ENCODE results near the gene ABITRAM. TPM values are rescaled to one million over a fixed set of nuclear protein-coding genes. Genes with fewer than 3 reads are reported as not detected.
A peak's percentile ranks its signal among the peaks of the same experiment; 100 is the strongest.

The ABITRAM gene
- total and polyA plus RNA-seq, 2 of the 13 experiments (the other 11 are each of a cell fraction or from before 2014, with no cell fraction given) = 10.2 to 21.6 TPM

DNA sequence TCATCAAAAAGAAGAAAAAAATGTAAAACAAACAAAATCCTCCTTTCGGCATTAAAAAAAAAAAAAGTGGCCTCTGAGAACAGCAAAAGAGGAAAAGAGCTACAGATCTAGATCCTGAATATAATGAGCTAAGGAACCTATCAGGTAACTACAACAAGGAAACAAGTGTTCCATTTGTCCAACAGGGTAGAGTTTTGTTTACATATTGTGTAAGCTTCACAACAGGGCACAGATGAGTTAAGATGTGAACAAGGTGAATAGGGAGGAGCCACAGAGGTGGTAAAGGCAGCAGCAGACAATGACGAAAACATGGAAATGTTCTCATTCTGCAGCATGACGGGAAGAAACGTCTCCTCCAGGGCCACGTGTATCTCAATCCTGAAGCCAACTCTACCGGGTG, 14.7 kb upstream of the ABITRAM start (continued):
- TF ChIP-seq, protein P1, sequence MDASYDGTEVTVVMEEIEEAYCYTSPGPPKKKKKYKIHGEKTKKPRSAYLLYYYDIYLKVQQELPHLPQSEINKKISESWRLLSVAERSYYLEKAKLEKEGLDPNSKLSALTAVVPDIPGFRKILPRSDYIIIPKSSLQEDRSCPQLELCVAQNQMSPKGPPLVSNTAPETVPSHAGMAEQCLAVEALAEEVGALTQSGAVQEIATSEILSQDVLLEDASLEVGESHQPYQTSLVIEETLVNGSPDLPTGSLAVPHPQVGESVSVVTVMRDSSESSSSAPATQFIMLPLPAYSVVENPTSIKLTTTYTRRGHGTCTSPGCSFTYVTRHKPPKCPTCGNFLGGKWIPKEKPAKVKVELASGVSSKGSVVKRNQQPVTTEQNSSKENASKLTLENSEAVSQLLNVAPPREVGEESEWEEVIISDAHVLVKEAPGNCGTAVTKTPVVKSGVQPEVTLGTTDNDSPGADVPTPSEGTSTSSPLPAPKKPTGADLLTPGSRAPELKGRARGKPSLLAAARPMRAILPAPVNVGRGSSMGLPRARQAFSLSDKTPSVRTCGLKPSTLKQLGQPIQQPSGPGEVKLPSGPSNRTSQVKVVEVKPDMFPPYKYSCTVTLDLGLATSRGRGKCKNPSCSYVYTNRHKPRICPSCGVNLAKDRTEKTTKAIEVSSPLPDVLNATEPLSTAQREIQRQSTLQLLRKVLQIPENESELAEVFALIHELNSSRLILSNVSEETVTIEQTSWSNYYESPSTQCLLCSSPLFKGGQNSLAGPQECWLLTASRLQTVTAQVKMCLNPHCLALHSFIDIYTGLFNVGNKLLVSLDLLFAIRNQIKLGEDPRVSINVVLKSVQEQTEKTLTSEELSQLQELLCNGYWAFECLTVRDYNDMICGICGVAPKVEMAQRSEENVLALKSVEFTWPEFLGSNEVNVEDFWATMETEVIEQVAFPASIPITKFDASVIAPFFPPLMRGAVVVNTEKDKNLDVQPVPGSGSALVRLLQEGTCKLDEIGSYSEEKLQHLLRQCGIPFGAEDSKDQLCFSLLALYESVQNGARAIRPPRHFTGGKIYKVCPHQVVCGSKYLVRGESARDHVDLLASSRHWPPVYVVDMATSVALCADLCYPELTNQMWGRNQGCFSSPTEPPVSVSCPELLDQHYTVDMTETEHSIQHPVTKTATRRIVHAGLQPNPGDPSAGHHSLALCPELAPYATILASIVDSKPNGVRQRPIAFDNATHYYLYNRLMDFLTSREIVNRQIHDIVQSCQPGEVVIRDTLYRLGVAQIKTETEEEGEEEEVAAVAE (CRISPR knock-in tag; IDR thresholded peaks at IDR 0.05; ENCODE audit: borderline replicate concordance) = 0 out of 2 replicates have a peak, but pooled peaks have one; percentile 42
- TF ChIP-seq ZNF382 (CRISPR knock-in tag; IDR thresholded peaks at IDR 0.05; ENCODE audit: borderline replicate concordance) (no peak), ELF3 (CRISPR knock-in tag; IDR thresholded peaks at IDR 0.05) (peak; percentile 93), SOX5 (CRISPR knock-in tag; IDR thresholded peaks at IDR 0.05; ENCODE audit: borderline replicate concordance) (peak; percentile 66; the same call in 1 of the 2 replicates), SOX13 (IDR thresholded peaks at IDR 0.05) (no peak), SOX13 (CRISPR knock-in tag; conservative IDR thresholded peaks at IDR 0.05 in 1 of 2, IDR thresholded peaks at IDR 0.05 in 1 of 2) (peak in 1 of 2 experiments; percentile 73; a peak in 2 of 4 replicates), SOX6 (IDR thresholded peaks at IDR 0.05) (no peak), SOX6 (CRISPR knock-in tag; IDR thresholded peaks at IDR 0.05) (peak; percentile 56; the same call in 1 of the 2 replicates), CREB1 (IDR thresholded peaks at IDR 0.05) (no peak), CREB1 (CRISPR knock-in tag; IDR thresholded peaks at IDR 0.05) (peak; percentile 40; the same call in 1 of the 2 replicates)
- TF ChIP-seq, protein P2, sequence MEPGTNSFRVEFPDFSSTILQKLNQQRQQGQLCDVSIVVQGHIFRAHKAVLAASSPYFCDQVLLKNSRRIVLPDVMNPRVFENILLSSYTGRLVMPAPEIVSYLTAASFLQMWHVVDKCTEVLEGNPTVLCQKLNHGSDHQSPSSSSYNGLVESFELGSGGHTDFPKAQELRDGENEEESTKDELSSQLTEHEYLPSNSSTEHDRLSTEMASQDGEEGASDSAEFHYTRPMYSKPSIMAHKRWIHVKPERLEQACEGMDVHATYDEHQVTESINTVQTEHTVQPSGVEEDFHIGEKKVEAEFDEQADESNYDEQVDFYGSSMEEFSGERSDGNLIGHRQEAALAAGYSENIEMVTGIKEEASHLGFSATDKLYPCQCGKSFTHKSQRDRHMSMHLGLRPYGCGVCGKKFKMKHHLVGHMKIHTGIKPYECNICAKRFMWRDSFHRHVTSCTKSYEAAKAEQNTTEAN (CRISPR knock-in tag; conservative IDR thresholded peaks at IDR 0.05) = 0 out of 2 replicates have a peak, but pooled peaks have one; percentile 53
- TF ChIP-seq, protein P3, sequence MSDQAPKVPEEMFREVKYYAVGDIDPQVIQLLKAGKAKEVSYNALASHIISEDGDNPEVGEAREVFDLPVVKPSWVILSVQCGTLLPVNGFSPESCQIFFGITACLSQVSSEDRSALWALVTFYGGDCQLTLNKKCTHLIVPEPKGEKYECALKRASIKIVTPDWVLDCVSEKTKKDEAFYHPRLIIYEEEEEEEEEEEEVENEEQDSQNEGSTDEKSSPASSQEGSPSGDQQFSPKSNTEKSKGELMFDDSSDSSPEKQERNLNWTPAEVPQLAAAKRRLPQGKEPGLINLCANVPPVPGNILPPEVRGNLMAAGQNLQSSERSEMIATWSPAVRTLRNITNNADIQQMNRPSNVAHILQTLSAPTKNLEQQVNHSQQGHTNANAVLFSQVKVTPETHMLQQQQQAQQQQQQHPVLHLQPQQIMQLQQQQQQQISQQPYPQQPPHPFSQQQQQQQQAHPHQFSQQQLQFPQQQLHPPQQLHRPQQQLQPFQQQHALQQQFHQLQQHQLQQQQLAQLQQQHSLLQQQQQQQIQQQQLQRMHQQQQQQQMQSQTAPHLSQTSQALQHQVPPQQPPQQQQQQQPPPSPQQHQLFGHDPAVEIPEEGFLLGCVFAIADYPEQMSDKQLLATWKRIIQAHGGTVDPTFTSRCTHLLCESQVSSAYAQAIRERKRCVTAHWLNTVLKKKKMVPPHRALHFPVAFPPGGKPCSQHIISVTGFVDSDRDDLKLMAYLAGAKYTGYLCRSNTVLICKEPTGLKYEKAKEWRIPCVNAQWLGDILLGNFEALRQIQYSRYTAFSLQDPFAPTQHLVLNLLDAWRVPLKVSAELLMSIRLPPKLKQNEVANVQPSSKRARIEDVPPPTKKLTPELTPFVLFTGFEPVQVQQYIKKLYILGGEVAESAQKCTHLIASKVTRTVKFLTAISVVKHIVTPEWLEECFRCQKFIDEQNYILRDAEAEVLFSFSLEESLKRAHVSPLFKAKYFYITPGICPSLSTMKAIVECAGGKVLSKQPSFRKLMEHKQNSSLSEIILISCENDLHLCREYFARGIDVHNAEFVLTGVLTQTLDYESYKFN (CRISPR knock-in tag; conservative IDR thresholded peaks at IDR 0.05) = 0 out of 2 replicates have a peak, but pooled peaks have one; percentile 15
- TF ChIP-seq, protein P4, sequence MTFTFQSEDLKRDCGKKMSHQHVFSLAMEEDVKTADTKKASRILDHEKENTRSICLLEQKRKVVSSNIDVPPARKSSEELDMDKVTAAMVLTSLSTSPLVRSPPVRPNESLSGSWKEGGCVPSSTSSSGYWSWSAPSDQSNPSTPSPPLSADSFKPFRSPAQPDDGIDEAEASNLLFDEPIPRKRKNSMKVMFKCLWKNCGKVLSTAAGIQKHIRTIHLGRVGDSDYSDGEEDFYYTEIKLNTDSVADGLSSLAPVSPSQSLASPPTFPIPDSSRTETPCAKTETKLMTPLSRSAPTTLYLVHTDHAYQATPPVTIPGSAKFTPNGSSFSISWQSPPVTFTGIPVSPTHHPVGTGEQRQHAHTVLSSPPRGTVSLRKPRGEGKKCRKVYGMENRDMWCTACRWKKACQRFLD (CRISPR knock-in tag; IDR thresholded peaks at IDR 0.05; ENCODE audit: borderline replicate concordance) = no peak
- TF ChIP-seq, protein P5, sequence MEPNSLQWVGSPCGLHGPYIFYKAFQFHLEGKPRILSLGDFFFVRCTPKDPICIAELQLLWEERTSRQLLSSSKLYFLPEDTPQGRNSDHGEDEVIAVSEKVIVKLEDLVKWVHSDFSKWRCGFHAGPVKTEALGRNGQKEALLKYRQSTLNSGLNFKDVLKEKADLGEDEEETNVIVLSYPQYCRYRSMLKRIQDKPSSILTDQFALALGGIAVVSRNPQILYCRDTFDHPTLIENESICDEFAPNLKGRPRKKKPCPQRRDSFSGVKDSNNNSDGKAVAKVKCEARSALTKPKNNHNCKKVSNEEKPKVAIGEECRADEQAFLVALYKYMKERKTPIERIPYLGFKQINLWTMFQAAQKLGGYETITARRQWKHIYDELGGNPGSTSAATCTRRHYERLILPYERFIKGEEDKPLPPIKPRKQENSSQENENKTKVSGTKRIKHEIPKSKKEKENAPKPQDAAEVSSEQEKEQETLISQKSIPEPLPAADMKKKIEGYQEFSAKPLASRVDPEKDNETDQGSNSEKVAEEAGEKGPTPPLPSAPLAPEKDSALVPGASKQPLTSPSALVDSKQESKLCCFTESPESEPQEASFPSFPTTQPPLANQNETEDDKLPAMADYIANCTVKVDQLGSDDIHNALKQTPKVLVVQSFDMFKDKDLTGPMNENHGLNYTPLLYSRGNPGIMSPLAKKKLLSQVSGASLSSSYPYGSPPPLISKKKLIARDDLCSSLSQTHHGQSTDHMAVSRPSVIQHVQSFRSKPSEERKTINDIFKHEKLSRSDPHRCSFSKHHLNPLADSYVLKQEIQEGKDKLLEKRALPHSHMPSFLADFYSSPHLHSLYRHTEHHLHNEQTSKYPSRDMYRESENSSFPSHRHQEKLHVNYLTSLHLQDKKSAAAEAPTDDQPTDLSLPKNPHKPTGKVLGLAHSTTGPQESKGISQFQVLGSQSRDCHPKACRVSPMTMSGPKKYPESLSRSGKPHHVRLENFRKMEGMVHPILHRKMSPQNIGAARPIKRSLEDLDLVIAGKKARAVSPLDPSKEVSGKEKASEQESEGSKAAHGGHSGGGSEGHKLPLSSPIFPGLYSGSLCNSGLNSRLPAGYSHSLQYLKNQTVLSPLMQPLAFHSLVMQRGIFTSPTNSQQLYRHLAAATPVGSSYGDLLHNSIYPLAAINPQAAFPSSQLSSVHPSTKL (CRISPR knock-in tag; IDR thresholded peaks at IDR 0.05) = peak; percentile 58
